OCI-LY3 (cell line): Measurements from ENCODE around the gene FGR.

ENCODE experiments used
- H2AFZ ChIP-seq: fragments of 200-600, 300-600 bp; shearing (Covaris generic); 2 replicates; pipeline ENCODE4 v1.6.0; 2014; ENCODE audit warnings: antibody characterized with exemption, low read depth, low read length
- H3K27ac ChIP-seq: fragments of 200-600, 300-600 bp; sonication (generic); 2 replicates; pipeline ENCODE4 v1.5.1; 2014; ENCODE audit warnings: mild to moderate bottlenecking, low read length, moderate library complexity, mixed read lengths
- H3K27me3 ChIP-seq: fragments of 200-600, 300-600 bp; sonication (generic); 2 replicates; pipeline ENCODE4 v1.6.1; 2014; ENCODE audit warnings: low read depth, low read length, mixed read lengths
- H3K36me3 ChIP-seq: fragments of 200-600, 300-600 bp; sonication (generic); replicated peaks from 2 replicates; pipeline ENCODE3; 2014; ENCODE audit warnings: low read depth, low read length, mixed read lengths
- H3K4me1 ChIP-seq: fragments of 300-600, 200-600 bp; sonication (generic); 2 replicates; pipeline ENCODE4 v1.6.1; 2014; ENCODE audit warnings: low read length, mixed read lengths
- H3K4me2 ChIP-seq: fragments of 200-600, 300-600 bp; sonication (generic); 2 replicates; pipeline ENCODE4 v1.6.1; 2014; ENCODE audit warnings: low read length, mixed read lengths
- H3K4me3 ChIP-seq: fragments of 300-600, 200-600 bp; sonication (generic); 2 replicates; pipeline ENCODE4 v1.5.1; 2014; ENCODE audit warnings: antibody characterized with exemption, mild to moderate bottlenecking, low read length, moderate library complexity
- H3K79me2 ChIP-seq: fragments of 300-600, 200-600 bp; shearing (Covaris generic); 2 replicates; pipeline ENCODE4 v1.6.1; 2014; ENCODE audit warnings: mild to moderate bottlenecking, low read length, mixed read lengths
- H3K9ac ChIP-seq: fragments of 300-600, 200-600 bp; shearing (Covaris generic); 2 replicates; pipeline ENCODE4 v1.6.0; 2014; ENCODE audit warnings: mild to moderate bottlenecking, low read length, moderate library complexity
- H3K9me3 ChIP-seq: fragments of 200-600, 300-600 bp; shearing (Covaris generic); 2 replicates; pipeline ENCODE4 v1.6.1; 2014; ENCODE audit warnings: low read length, mixed read lengths; ENCODE audit not compliant: insufficient read depth
- H4K20me1 ChIP-seq: fragments of 200-600, 300-600 bp; sonication (generic); 2 replicates; pipeline ENCODE4 v1.6.1; 2016; ENCODE audit warnings: low read length, mixed read lengths; ENCODE audit not compliant: insufficient read depth
- EZH2phosphoT487 ChIP-seq: fragments of 200-600 bp; shearing (Covaris generic); IDR thresholded peaks from 2 replicates; pipeline ENCODE4 v1.6.1; 2018; ENCODE audit warnings: antibody characterized with exemption, mixed run types, low read depth
- TF ChIP-seq, protein P1 (sequence below): fragments of 200-600, 300-600 bp; sonication (generic); IDR thresholded peaks from 2 replicates; pipeline ENCODE4 v1.5.1; 2014; ENCODE audit warnings: antibody characterized with exemption, low read length, low read depth

The FGR gene

GRCh38 chr1:27609618-27610240 is 25.3 kb downstream of the FGR start:
- Histone ChIP-seq H3K4me2 (peak overlapping the region; percentile 72), H3K4me3 (peak overlapping the region; percentile 49), H3K36me3 (no peaks in the 10 kb centered on the region), H4K20me1 (no peaks in the 10 kb centered on the region), H3K79me2 (no peaks in the 10 kb centered on the region), H3K27me3 (0 out of 2 replicates have a peak, but pooled peaks cover 6% of the 10 kb centered on the region), H3K9me3 (no peaks in the 10 kb centered on the region), H3K4me1 (peaks cover 28% of the 10 kb centered on the region), H3K27ac (0 out of 2 replicates have a peak overlapping the region, but pooled peaks have one; percentile 12), H3K9ac (no peak overlapping the region; the same call in 1 of the 2 replicates), H2AFZ (0 out of 2 replicates have a peak overlapping the region, but pooled peaks have one; percentile 12)
- TF ChIP-seq, protein P1, sequence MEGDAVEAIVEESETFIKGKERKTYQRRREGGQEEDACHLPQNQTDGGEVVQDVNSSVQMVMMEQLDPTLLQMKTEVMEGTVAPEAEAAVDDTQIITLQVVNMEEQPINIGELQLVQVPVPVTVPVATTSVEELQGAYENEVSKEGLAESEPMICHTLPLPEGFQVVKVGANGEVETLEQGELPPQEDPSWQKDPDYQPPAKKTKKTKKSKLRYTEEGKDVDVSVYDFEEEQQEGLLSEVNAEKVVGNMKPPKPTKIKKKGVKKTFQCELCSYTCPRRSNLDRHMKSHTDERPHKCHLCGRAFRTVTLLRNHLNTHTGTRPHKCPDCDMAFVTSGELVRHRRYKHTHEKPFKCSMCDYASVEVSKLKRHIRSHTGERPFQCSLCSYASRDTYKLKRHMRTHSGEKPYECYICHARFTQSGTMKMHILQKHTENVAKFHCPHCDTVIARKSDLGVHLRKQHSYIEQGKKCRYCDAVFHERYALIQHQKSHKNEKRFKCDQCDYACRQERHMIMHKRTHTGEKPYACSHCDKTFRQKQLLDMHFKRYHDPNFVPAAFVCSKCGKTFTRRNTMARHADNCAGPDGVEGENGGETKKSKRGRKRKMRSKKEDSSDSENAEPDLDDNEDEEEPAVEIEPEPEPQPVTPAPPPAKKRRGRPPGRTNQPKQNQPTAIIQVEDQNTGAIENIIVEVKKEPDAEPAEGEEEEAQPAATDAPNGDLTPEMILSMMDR, result 0 out of 2 replicates have a peak, but pooled peaks have one; percentile 9
- no peak for TF ChIP-seq EZH2phosphoT487

DNA sequence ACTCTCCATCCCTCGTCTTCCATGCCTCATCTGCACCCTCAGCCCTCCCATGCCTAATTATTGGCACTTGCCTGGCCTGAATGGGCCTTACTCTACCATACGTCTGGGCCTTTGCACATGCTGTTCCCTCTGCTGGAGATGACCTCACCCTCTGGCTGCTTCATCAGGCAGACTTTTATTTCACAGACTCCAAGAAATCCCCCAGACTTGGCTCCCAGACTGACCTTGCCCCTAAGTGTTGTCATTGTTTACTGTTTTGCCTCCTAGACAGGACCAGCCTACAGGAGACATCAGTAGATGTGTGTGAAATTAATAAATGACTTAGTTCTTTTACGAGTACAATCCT is 25.8 kb downstream of the FGR start:
- Histone ChIP-seq H3K79me2 (no peaks in the 10 kb centered on the region), H3K27ac (0 out of 2 replicates have a peak overlapping the region, but pooled peaks have one; percentile 12), H4K20me1 (no peaks in the 10 kb centered on the region), H3K4me1 (peaks cover 28% of the 10 kb centered on the region), H3K27me3 (0 out of 2 replicates have a peak, but pooled peaks cover 6% of the 10 kb centered on the region), H2AFZ (0 out of 2 replicates have a peak overlapping the region, but pooled peaks have one; percentile 12), H3K4me2 (peak overlapping the region; percentile 72), H3K9ac (peak overlapping the region; percentile 3; the same call in 1 of the 2 replicates), H3K9me3 (no peaks in the 10 kb centered on the region), H3K36me3 (no peaks in the 10 kb centered on the region), H3K4me3 (peak overlapping the region; percentile 49)
- no peak for TF ChIP-seq EZH2phosphoT487
- TF ChIP-seq, protein P1, result no peak

DNA sequence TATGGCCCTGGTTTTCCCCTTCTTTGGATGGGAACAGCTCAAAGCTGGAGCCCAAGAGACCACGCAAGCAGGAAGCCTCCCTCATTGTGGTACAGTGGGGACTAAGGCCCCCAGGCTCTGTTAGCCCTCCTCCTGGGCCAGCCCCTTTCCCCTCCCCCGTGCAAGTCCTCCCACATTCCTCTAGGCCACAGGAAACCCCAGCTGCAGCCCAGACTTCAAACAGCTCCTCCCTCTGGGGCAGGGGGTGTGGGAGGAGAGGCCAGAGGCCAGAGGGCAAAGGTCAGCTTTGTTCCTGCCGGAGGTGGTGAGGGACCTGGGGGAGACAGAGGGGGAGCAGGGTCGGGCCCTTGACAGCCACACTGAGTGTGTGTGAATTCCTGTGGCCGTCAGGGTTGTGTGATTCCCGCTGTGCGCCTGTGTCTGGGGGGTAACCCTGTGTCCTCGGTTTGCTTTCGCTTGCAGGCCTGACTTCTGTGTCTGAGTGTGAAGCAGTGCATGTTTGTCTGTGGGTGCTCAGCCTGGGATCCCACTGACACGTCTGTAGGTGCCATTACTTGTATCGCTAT is 27.7 kb downstream of the FGR start:
- Histone ChIP-seq H3K79me2 (no peaks in the 10 kb centered on the region), H3K9me3 (no peaks in the 10 kb centered on the region), H3K4me1 (peaks cover 33% of the 10 kb centered on the region), H3K27ac (no peak overlapping the region), H2AFZ (no peak overlapping the region), H3K27me3 (peaks cover 11% of the 10 kb centered on the region; the same call in 1 of the 2 replicates), H3K4me3 (no peak overlapping the region), H3K36me3 (no peaks in the 10 kb centered on the region), H3K9ac (no peak overlapping the region), H4K20me1 (no peaks in the 10 kb centered on the region), H3K4me2 (no peak overlapping the region)
- TF ChIP-seq, protein P1, result no peak
- TF ChIP-seq EZH2phosphoT487, result no peak

DNA sequence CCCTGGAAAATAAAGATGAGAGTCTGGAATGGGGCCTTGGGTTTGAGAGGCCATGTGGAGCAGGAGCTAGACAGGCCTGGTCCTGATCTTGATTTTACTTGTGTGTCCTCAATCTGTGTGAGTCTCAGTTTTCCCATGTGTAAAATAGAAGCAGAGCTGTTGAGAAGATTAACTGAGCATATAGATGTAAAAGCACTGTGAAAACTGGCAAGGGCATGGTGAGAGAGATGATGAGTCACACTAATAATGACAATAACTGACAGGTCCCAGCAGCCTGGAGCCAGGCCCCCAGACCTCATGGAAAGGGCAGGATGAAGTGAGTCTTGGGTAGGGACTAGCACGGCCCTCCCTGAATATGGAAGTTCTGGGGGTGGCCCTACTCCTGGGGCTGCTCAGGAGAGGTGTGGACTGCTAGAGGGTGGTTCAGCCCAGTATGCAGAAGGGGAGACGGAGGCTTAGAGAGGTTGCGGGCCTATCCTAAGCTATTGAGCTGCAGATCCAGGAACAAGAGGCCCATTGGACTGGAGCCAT is 28.2 kb downstream of the FGR start:
- no peak for TF ChIP-seq EZH2phosphoT487
- TF ChIP-seq, protein P1, result no peak
- no peak overlapping the region for H3K4me3 ChIP-seq
- H3K9me3 ChIP-seq, result no peaks in the 10 kb centered on the region
- peaks cover 13% of the 10 kb centered on the region; the same call in 1 of the 2 replicates for H3K27me3 ChIP-seq
- H3K27ac ChIP-seq, result no peak overlapping the region
- H3K4me1 ChIP-seq, result peaks cover 35% of the 10 kb centered on the region
- no peaks in the 10 kb centered on the region for H3K36me3 ChIP-seq
- no peaks in the 10 kb centered on the region for H3K79me2 ChIP-seq
- no peak overlapping the region for H3K9ac ChIP-seq
- H2AFZ ChIP-seq, result no peak overlapping the region
- H3K4me2 ChIP-seq, result no peak overlapping the region
- no peaks in the 10 kb centered on the region for H4K20me1 ChIP-seq
